WTC11 (cell line): ENCODE data around the gene MEIS3. TPM values are rescaled to one million over a fixed set of nuclear protein-coding genes. Genes with fewer than 3 reads are reported as not detected.

ENCODE experiments used
- ATAC-seq: fragments of 200-7000 bp; cut with Tn5 transposase; 2 replicates; pipeline ENCODE4 v1.10.0; 2021; ENCODE audit warnings: mild to moderate bottlenecking, moderate library complexity
- CTCF ChIA-PET: fragments of 300-600 bp; sonication (Branson Sonifier 250); formaldehyde crosslinking; loops from one replicate; lab custom pipeline; 2021; ENCODE audit warnings: antibody characterized with exemption; lab: Charles Lee
- POLR2A ChIA-PET: fragments of 350-600 bp; sonication (Branson Sonifier 250); formaldehyde crosslinking; loops from one replicate; lab custom pipeline; 2021; ENCODE audit warnings: antibody characterized with exemption; lab: Charles Lee
- DNase-seq: peaks from one replicate; pipeline ENCODE4 v3.0.0; 2021; ENCODE audit warnings: low spot score
- H3K27ac Mint-ChIP-seq: 2 replicates; pipeline ENCODE4 v1.8.0; 2021; ENCODE audit warnings: mixed read lengths
- H3K27me3 Mint-ChIP-seq: 2 replicates; pipeline ENCODE4 v1.8.0; 2021; ENCODE audit warnings: low read depth, mild to moderate bottlenecking, moderate library complexity, mixed read lengths
- H3K36me3 Mint-ChIP-seq: 2 replicates; pipeline ENCODE4 v1.8.0; 2021; ENCODE audit warnings: mixed read lengths
- H3K4me1 Mint-ChIP-seq: 2 replicates; pipeline ENCODE4 v1.8.0; 2022; ENCODE audit warnings: mixed read lengths
- H3K4me3 Mint-ChIP-seq: 2 replicates; pipeline ENCODE4 v1.8.0; 2021; ENCODE audit warnings: mild to moderate bottlenecking, moderate library complexity, mixed read lengths
- H3K9me3 Mint-ChIP-seq: 2 replicates; pipeline ENCODE4 v1.8.0; 2021; ENCODE audit warnings: mixed read lengths
- CREB1 ChIP-seq: sonication (generic); formaldehyde crosslinking; IDR thresholded peaks from 2 replicates; pipeline ENCODE4 v1.8.0; 2023; ENCODE audit warnings: mild to moderate bottlenecking, missing genetic modification reagents
- CTCF ChIP-seq: fragments of 200-600 bp; IDR thresholded peaks from 2 replicates; pipeline ENCODE4 v1.8.0; 2022; ENCODE audit warnings: antibody characterized with exemption
- MYBL2 ChIP-seq: sonication (generic); formaldehyde crosslinking; IDR thresholded peaks from 2 replicates; pipeline ENCODE4 v1.8.1; 2023; ENCODE audit warnings: mild to moderate bottlenecking, moderate library complexity, missing genetic modification reagents
- NR3C1 ChIP-seq: sonication (generic); formaldehyde crosslinking; conservative IDR thresholded peaks from 2 replicates; pipeline ENCODE4 v1.8.1; 2023; ENCODE audit warnings: low read depth, mild to moderate bottlenecking, missing genetic modification reagents
- PRDM15 ChIP-seq: sonication (generic); formaldehyde crosslinking; IDR thresholded peaks from 2 replicates; pipeline ENCODE4 v1.8.0; 2022; ENCODE audit warnings: missing genetic modification reagents
- TEAD1 ChIP-seq: sonication (generic); formaldehyde crosslinking; IDR thresholded peaks from 2 replicates; pipeline ENCODE4 v1.8.0; 2022; ENCODE audit warnings: mild to moderate bottlenecking, missing genetic modification reagents
- ZNF138 ChIP-seq: sonication (generic); formaldehyde crosslinking; conservative IDR thresholded peaks from 2 replicates; pipeline ENCODE4 v1.8.1; 2022; ENCODE audit warnings: mild to moderate bottlenecking, moderate library complexity, missing genetic modification reagents
- ZNF232 ChIP-seq: sonication (generic); formaldehyde crosslinking; IDR thresholded peaks from 2 replicates; pipeline ENCODE4 v1.8.0; 2022; ENCODE audit warnings: mild to moderate bottlenecking, missing genetic modification reagents
- ZNF532 ChIP-seq: fragments of 250-450 bp; sonication (Bioruptor Pico); IDR thresholded peaks from 2 replicates; pipeline ENCODE4 v1.9.0; 2021; ENCODE audit warnings: mild to moderate bottlenecking, borderline replicate concordance
- total RNA-seq: library from RNA; stranded (reverse); gene quantifications from 3 replicates; pipeline ENCODE4 v1.2.3, GENCODE V29; 2021
- TF ChIP-seq, protein P1 (sequence below): sonication (generic); formaldehyde crosslinking; IDR thresholded peaks from 2 replicates; pipeline ENCODE4 v1.8.0; 2023; ENCODE audit warnings: missing genetic modification reagents, mild to moderate bottlenecking, borderline replicate concordance

Gene MEIS3
- total RNA-seq, 1 experiment from 2014 or later: 38.5 TPM

GRCh38 chr19:47417746-47418691, 1.3 kb downstream of the MEIS3 start (continued):
- TF ChIP-seq, protein P1, sequence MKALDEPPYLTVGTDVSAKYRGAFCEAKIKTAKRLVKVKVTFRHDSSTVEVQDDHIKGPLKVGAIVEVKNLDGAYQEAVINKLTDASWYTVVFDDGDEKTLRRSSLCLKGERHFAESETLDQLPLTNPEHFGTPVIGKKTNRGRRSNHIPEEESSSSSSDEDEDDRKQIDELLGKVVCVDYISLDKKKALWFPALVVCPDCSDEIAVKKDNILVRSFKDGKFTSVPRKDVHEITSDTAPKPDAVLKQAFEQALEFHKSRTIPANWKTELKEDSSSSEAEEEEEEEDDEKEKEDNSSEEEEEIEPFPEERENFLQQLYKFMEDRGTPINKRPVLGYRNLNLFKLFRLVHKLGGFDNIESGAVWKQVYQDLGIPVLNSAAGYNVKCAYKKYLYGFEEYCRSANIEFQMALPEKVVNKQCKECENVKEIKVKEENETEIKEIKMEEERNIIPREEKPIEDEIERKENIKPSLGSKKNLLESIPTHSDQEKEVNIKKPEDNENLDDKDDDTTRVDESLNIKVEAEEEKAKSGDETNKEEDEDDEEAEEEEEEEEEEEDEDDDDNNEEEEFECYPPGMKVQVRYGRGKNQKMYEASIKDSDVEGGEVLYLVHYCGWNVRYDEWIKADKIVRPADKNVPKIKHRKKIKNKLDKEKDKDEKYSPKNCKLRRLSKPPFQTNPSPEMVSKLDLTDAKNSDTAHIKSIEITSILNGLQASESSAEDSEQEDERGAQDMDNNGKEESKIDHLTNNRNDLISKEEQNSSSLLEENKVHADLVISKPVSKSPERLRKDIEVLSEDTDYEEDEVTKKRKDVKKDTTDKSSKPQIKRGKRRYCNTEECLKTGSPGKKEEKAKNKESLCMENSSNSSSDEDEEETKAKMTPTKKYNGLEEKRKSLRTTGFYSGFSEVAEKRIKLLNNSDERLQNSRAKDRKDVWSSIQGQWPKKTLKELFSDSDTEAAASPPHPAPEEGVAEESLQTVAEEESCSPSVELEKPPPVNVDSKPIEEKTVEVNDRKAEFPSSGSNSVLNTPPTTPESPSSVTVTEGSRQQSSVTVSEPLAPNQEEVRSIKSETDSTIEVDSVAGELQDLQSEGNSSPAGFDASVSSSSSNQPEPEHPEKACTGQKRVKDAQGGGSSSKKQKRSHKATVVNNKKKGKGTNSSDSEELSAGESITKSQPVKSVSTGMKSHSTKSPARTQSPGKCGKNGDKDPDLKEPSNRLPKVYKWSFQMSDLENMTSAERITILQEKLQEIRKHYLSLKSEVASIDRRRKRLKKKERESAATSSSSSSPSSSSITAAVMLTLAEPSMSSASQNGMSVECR (CRISPR knock-in tag): peak; percentile 38; the same call in 1 of the 2 replicates
- TF ChIP-seq CREB1 (CRISPR knock-in tag): no peak
- no peak for TF ChIP-seq CTCF
- TF ChIP-seq MYBL2 (CRISPR knock-in tag): 0 out of 2 replicates have a peak, but pooled peaks have one; percentile 19
- TF ChIP-seq NR3C1 (CRISPR knock-in tag): no peak
- no peak for TF ChIP-seq ZNF138 (CRISPR knock-in tag)
- no peak for TF ChIP-seq TEAD1 (CRISPR knock-in tag)

DNA sequence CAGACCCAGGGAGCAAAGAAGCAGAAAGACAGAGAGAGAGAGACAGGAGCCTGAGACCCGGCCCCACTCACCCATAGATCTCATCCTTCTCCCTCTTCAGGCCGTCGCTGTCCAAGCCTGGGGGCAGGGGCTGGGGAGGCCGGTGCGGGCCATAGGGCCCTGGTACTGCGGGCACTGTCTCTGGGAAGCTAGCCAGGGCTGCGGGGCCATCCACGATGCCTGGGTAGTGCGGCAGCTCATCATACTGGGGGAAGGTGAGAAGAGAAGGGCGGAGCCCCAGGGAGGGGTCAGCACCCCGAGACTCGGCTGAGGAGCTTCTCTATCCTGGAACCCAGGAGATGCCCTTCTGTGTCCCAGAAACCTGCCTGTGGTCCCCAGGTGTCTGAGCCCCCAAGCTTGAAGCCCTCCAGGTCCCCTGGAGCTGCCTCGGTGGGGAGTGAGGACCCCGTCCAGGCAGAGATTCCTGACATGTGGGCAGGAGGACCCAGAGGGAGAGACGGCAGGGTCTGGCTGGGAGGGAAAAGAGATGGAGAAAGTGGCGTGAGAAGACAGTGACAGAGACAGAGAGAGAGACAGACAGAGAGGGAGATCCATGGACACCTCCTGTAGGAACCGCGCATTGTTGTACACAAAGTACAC, 2.1 kb downstream of the MEIS3 start:
- H3K9me3 Mint-ChIP-seq: no peaks in the 10 kb centered on the region
- ATAC-seq (peak; percentile 8), DNase-seq (no peak)
- no peak overlapping the region for H3K27ac Mint-ChIP-seq
- CTCF ChIA-PET: interaction anchor here (0.6 to 1.5 kb wide), 5 partner anchors 11 to 703 kb away, joined by 3 to 8 read pairs (median 4); no protein-coding TSS in a partner anchor
- POLR2A ChIA-PET: interaction anchor here (1.2 kb wide), 1 partner anchor 11 kb away, joined by 5 read pairs; no protein-coding TSS in a partner anchor
- no peak for TF ChIP-seq ZNF232 (CRISPR knock-in tag)
- peak; percentile 76 for TF ChIP-seq PRDM15 (CRISPR knock-in tag)
- no peak for TF ChIP-seq ZNF532
- TF ChIP-seq, all 79 proteins: peak for 1
- H3K4me1 Mint-ChIP-seq: peaks cover 51% of the 10 kb centered on the region
- peaks cover 15% of the 10 kb centered on the region for H3K36me3 Mint-ChIP-seq
- H3K27me3 Mint-ChIP-seq: peaks cover 66% of the 10 kb centered on the region
- peak overlapping the region; percentile 67 for H3K4me3 Mint-ChIP-seq
